Adrenal gland (tissue), 5 donors: Measurements from ENCODE around the gene CTPS2.

Source experiments
- POLR2A ChIP-seq, 2 donors: fragments of 450-650 bp; IDR thresholded peaks; one replicate each; pipeline ENCODE4 v1.6.1; 2017; ENCODE audit warnings: antibody characterized with exemption in 2 of 2, mild to moderate bottlenecking in 2 of 2, moderate library complexity in 1 of 2
- TF ChIP-seq, protein P1 (sequence below), 6 experiments: fragments of 450-650 bp in 4 of 6; fragments of 200-600 bp in 2 of 6; sonication (generic) in 1 of 6; IDR thresholded peaks; 1 replicate in 5 of 6; 2 replicates in 1 of 6; pipeline versions ENCODE4 v1.5.1 to v1.8.0; 2016 to 2021; ENCODE audit warnings: antibody characterized with exemption in 6 of 6, mild to moderate bottlenecking in 2 of 6, moderate library complexity in 1 of 6
- donor health status: DM: no; HTN: no; CAD: no.

DNA sequence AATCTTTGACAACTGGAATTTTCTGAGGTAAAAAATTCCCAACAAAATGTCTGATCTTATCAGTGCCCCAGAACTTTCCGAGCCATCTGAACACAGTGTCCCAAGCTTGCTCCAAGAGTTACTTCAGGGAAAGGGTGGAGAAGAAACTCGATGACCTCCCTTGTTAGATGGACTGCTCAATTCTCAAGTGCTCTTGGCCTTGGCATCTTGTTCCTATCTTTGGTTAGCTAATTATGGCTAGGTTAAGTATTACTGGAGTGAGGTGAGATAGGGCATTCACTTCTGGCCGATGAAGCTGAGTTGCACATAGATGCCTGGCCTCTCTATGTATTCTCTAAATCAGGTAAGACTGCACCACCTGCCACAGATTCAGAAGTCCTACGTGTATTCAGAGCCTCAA lies 71.6 kb downstream of the CTPS2 start:
- no peak for TF ChIP-seq POLR2A (IDR thresholded peaks at IDR 0.05)
- TF ChIP-seq, protein P1, sequence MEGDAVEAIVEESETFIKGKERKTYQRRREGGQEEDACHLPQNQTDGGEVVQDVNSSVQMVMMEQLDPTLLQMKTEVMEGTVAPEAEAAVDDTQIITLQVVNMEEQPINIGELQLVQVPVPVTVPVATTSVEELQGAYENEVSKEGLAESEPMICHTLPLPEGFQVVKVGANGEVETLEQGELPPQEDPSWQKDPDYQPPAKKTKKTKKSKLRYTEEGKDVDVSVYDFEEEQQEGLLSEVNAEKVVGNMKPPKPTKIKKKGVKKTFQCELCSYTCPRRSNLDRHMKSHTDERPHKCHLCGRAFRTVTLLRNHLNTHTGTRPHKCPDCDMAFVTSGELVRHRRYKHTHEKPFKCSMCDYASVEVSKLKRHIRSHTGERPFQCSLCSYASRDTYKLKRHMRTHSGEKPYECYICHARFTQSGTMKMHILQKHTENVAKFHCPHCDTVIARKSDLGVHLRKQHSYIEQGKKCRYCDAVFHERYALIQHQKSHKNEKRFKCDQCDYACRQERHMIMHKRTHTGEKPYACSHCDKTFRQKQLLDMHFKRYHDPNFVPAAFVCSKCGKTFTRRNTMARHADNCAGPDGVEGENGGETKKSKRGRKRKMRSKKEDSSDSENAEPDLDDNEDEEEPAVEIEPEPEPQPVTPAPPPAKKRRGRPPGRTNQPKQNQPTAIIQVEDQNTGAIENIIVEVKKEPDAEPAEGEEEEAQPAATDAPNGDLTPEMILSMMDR (IDR thresholded peaks at IDR 0.05), result no peak
